Fibroblast of lung (primary cell): ENCODE data around the gene UBQLN3.

Experiments used
- EZH2 ChIP-seq: IDR thresholded peaks from 2 replicates; pipeline ENCODE4 v1.5.1; 2012; ENCODE audit warnings: low read length, control low read depth, mild to moderate bottlenecking; ENCODE audit errors: missing control alignments
- TF ChIP-seq, protein P1 (sequence below), 2 donors: IDR thresholded peaks in 1 of 2; conservative IDR thresholded peaks in 1 of 2; 1 replicate in 1 of 2; 2 replicates in 1 of 2; pipeline ENCODE4 v1.5.1; 2011 to 2012; ENCODE audit warnings: low read length in 2 of 2, control low read depth in 1 of 2, inconsistent platforms in 1 of 2, low read depth in 1 of 2, mild to moderate bottlenecking in 1 of 2

DNA sequence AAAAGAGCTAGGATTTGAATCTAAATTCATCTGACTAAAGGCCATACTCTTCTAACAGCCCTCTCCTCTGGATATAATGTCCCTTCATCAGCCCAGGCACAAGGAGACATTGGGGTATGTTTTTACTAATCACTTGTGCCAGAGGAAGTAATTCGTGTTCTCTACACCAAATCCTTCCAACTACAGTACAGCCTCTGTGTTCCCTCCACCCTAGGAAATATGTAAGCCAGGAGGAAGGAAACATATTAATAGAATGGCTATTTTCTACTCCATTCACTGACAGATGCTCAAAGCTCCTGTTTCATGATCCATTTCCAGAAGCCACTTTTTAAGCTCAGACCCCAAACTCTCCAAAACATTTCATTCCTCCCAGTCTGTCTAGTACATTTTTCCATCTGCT lies 18.7 kb upstream of the UBQLN3 start:
- TF ChIP-seq, protein P1, sequence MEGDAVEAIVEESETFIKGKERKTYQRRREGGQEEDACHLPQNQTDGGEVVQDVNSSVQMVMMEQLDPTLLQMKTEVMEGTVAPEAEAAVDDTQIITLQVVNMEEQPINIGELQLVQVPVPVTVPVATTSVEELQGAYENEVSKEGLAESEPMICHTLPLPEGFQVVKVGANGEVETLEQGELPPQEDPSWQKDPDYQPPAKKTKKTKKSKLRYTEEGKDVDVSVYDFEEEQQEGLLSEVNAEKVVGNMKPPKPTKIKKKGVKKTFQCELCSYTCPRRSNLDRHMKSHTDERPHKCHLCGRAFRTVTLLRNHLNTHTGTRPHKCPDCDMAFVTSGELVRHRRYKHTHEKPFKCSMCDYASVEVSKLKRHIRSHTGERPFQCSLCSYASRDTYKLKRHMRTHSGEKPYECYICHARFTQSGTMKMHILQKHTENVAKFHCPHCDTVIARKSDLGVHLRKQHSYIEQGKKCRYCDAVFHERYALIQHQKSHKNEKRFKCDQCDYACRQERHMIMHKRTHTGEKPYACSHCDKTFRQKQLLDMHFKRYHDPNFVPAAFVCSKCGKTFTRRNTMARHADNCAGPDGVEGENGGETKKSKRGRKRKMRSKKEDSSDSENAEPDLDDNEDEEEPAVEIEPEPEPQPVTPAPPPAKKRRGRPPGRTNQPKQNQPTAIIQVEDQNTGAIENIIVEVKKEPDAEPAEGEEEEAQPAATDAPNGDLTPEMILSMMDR (conservative IDR thresholded peaks at IDR 0.05 in 1 of 2, IDR thresholded peaks at IDR 0.05 in 1 of 2; ENCODE audit: low read depth in 1 of 2, low read length in 2 of 2): no peak
- TF ChIP-seq EZH2: no peak
